NT2/D1 (cell line): Measurements from ENCODE around the gene AP2A2.

Experiments
- YY1 ChIP-seq: IDR thresholded peaks from 2 replicates; pipeline ENCODE4 v1.6.1; 2011; ENCODE audit not compliant: insufficient read length, insufficient read depth
- ZNF274 ChIP-seq: IDR thresholded peaks from 2 replicates; pipeline ENCODE4 v1.6.1; 2011; ENCODE audit warnings: mild to moderate bottlenecking, low read depth, low read length

DNA sequence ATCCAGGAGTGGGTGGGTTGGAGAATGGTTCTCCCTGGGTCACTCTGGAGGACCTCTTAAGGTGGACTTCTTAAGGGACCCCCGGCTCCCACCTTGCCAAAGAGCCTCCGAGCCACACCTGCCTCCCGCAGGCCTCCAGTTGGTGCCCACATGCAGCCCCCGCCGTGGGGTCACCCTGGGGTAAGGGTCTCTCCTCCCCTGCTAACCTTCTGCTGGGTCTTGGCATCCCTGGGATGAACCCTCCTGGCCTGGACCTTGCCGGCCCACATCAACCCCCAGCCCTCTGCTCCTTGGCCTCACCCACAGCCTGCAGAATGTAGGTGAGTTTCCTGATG is 123.4 kb downstream of the AP2A2 start:
- no peak for TF ChIP-seq YY1
- no peak for TF ChIP-seq ZNF274
